ENCODE measurements around the gene MED12L. TPM values are rescaled to one million over a fixed set of nuclear protein-coding genes. Genes with fewer than 3 reads are reported as not detected.

Gene MED12L
- total and polyA plus RNA-seq, 2 donors from 2014 or later, result 0.13 to 0.82 TPM

DNA sequence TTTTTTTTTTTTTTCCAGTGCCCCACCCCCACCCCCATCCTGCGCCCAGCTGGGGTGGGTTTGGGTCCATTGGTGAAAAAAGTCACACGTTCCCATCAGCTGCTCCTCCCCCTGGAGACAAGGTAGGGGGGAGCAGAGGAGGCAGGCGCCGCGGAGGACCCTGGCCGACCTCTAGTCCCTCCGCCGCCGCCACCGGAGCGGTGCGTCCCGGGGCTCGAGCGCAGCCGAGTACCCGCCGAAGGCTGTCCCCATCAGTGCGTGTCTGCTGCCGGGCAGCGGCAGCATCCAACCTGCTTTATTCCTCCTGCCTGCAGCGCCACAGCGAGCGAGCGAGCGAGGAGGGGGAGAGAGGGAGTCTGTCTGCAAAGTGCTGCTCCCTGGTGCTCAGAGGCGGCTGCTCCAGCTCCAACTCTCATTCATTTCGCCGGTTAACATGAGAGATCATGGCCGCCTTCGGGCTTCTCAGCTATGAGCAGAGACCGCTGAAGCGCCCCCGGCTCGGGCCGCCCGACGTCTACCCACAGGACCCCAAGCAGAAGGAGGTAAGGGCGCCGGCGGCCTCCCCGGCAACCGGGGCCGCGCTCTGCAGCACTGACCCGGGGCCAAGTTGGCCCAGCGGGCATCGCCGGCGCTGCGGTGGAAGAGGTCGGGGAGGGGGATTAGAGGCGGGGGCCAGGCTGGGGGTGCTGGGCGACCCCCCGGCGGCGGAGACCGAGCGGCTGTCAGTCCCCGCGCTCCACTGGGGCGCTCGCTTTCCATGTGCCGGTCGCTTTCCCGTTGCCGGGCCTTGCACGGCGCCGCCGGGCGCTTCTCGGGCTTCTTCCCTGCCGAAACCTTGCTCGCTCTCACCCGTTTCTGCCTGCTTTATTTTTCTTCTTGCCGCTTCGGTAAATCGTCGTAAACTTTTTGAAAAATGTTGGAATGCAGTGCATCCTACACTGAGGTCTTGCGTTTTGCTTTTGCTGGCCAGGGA lies 1.3 kb downstream of the MED12L start:
- FAIRE-seq (no peak), DNase-seq (peak; percentile 92 to 96 (median 94))
- TF ChIP-seq, protein P1, sequence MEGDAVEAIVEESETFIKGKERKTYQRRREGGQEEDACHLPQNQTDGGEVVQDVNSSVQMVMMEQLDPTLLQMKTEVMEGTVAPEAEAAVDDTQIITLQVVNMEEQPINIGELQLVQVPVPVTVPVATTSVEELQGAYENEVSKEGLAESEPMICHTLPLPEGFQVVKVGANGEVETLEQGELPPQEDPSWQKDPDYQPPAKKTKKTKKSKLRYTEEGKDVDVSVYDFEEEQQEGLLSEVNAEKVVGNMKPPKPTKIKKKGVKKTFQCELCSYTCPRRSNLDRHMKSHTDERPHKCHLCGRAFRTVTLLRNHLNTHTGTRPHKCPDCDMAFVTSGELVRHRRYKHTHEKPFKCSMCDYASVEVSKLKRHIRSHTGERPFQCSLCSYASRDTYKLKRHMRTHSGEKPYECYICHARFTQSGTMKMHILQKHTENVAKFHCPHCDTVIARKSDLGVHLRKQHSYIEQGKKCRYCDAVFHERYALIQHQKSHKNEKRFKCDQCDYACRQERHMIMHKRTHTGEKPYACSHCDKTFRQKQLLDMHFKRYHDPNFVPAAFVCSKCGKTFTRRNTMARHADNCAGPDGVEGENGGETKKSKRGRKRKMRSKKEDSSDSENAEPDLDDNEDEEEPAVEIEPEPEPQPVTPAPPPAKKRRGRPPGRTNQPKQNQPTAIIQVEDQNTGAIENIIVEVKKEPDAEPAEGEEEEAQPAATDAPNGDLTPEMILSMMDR (IDR thresholded peaks at IDR 0.05; ENCODE audit: borderline replicate concordance, extremely low read depth, insufficient read depth), result peak; percentile 25
- no peaks in the 10 kb centered on the region for H3K9me3 ChIP-seq (ENCODE audit: control insufficient read depth in 2 of 3, insufficient read depth in 1 of 3, low read length in 3 of 3)
- H3K36me3 ChIP-seq (ENCODE audit: control insufficient read depth in 2 of 3, insufficient read depth in 3 of 3, low read length in 3 of 3), result no peaks in the 10 kb centered on the region
- H3K27ac ChIP-seq (ENCODE audit: low read depth in 2 of 2, low read length in 2 of 2), result no peak overlapping the region
- H3K27me3 ChIP-seq (ENCODE audit: control insufficient read depth, insufficient read depth, low read length), result peaks cover 4% of the 10 kb centered on the region
- peak overlapping the region; percentile 44 to 63 (median 62) for H3K4me3 ChIP-seq (ENCODE audit: low read length in 3 of 3)
- no peaks in the 10 kb centered on the region for H3K4me1 ChIP-seq (ENCODE audit: control insufficient read depth in 2 of 3, insufficient read depth in 2 of 3, low read depth in 1 of 3, low read length in 3 of 3)
- intact Hi-C loops (cut with DNase I), result no loop called here
- H3K9ac ChIP-seq (ENCODE audit: low read length in 3 of 3), result peak overlapping the region in 2 of 3 donors; percentile 13 to 26

DNA sequence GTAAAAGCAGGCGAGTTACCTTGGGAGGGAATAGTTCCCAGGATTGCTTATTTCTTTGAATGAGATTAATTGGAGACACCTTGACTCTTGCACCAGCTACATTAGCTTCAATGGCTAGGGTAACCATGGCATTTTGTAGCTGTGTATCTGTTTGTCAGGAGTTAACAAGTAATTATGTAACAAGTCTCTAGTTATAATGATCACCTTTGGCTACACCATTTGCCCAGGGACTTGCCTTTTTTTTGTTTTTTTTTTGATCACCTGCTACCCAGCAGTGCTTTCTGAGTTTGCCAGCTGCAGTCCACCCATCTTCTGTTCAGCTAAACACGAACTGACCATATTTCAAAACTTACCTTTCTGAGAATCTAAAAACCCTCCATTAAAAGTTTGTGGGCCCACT lies 2.2 kb downstream of the MED12L start:
- intact Hi-C loops (cut with DNase I), result no loop called here
- peaks cover 4% of the 10 kb centered on the region for H3K27me3 ChIP-seq (ENCODE audit: control insufficient read depth, insufficient read depth, low read length)
- TF ChIP-seq, protein P1 (IDR thresholded peaks at IDR 0.05; ENCODE audit: borderline replicate concordance, extremely low read depth, insufficient read depth), result no peak
- no peak for DNase-seq
- no peak overlapping the region for H3K27ac ChIP-seq (ENCODE audit: low read depth in 2 of 2, low read length in 2 of 2)
- no peaks in the 10 kb centered on the region for H3K9me3 ChIP-seq (ENCODE audit: control insufficient read depth in 2 of 3, insufficient read depth in 1 of 3, low read length in 3 of 3)
- no peak for FAIRE-seq
- H3K4me1 ChIP-seq (ENCODE audit: control insufficient read depth in 2 of 3, insufficient read depth in 2 of 3, low read depth in 1 of 3, low read length in 3 of 3), result no peaks in the 10 kb centered on the region
- H3K4me3 ChIP-seq (ENCODE audit: low read length in 3 of 3), result peak overlapping the region; percentile 23 to 62 (median 45)
- H3K36me3 ChIP-seq (ENCODE audit: control insufficient read depth in 2 of 3, insufficient read depth in 3 of 3, low read length in 3 of 3), result no peaks in the 10 kb centered on the region
- H3K9ac ChIP-seq (ENCODE audit: low read length in 3 of 3), result peak overlapping the region in 1 of 3 donors; percentile 26

DNA sequence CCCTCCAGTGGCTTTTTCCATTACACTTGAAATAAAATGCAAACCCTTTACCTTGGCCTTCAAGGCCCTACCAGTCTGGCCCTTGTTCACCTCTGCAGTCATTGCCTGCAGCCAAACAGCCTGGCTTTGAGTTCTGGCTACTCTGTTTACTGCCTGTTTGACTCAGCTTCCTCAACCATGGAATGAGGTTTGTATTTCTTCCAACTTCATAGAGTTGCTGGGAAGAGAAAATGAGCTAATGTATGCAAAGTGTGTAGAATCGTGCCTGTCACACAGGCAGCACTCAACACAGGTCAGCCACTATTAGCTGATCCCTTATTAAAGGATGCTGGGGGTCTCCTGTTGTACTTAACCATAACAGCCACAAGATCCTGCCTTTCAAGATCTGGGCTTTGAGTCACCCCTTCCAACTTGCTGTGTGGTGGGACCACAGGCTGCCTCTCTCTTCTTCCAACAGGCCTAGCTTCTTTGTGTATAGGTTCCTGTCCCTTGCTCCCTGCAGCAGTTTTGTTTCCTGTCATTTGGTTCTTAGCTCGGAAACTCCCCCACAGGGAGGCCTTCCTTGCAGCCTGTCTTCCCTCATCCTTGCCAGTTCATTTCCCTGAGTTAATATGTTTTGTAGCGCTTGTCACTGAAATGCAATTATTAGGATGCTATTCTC lies 6.4 kb downstream of the MED12L start:
- Histone ChIP-seq H3K4me3 (ENCODE audit: low read length in 3 of 3) (no peak overlapping the region), H3K4me1 (ENCODE audit: control insufficient read depth in 2 of 3, insufficient read depth in 2 of 3, low read depth in 1 of 3, low read length in 3 of 3) (no peaks in the 10 kb centered on the region), H3K27ac (ENCODE audit: low read depth in 2 of 2, low read length in 2 of 2) (no peak overlapping the region), H3K27me3 (ENCODE audit: control insufficient read depth, insufficient read depth, low read length) (no peaks in the 10 kb centered on the region), H3K36me3 (ENCODE audit: control insufficient read depth in 2 of 3, insufficient read depth in 3 of 3, low read length in 3 of 3) (no peaks in the 10 kb centered on the region), H3K9ac (ENCODE audit: low read length in 3 of 3) (no peak overlapping the region), H3K9me3 (ENCODE audit: control insufficient read depth in 2 of 3, insufficient read depth in 1 of 3, low read length in 3 of 3) (no peaks in the 10 kb centered on the region)
- FAIRE-seq (no peak), DNase-seq (no peak)
- intact Hi-C loops (cut with DNase I), result no loop called here
- TF ChIP-seq, protein P1 (IDR thresholded peaks at IDR 0.05; ENCODE audit: borderline replicate concordance, extremely low read depth, insufficient read depth), result no peak

All from kidney (tissue), 14 donors.